OCI-LY7 (cell line): Measurements from ENCODE around the gene GRAMD2A.

Experiments
- EZH2phosphoT487 ChIP-seq: fragments of 200-600 bp; sonication (generic); IDR thresholded peaks from 2 replicates; pipeline ENCODE4 v1.6.1; 2018; ENCODE audit warnings: low read depth, borderline replicate concordance, mild to moderate bottlenecking, mixed run types, antibody characterized with exemption, low read length, moderate library complexity, mixed read lengths
- TF ChIP-seq, protein P1 (sequence below): fragments of 200-600 bp; sonication (generic); conservative IDR thresholded peaks from 2 replicates; pipeline ENCODE4 v1.5.1; 2014; ENCODE audit warnings: mild to moderate bottlenecking, antibody characterized with exemption, low read length, moderate library complexity, mixed read lengths

DNA sequence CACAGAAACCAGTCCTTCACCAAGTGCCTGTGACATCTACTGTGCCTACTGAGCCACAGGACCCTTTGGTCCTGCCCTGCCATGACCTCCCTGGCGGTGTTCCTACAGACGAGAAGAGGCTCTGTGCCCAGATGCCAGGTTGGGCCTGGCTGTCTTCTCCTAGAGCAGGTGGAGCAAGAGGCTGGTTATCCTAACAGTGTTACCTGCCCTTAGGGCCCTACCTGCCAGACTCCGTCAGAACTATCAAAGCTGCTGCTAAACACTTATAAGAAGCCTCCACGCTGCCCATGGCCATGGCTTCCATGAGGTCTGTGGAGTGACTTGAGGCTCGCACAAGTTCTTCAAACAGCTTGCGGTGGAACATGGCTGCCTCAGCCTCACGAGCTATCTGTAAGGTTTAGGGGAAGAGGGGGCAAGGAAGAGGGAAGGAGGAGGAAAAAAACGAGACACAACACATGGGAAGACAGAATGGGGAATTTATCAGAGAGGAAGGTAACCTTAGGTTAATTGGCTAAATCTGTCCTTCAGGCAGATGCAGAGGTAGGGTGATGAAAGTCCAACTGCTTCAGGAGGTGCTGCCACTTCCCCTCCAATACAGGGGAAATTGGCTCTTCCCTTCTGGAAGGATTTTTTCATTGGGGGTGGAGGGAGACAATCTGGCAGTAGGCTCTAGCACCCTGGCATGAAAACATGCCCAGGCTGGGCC is 5.4 kb upstream of the GRAMD2A start:
- TF ChIP-seq, protein P1, sequence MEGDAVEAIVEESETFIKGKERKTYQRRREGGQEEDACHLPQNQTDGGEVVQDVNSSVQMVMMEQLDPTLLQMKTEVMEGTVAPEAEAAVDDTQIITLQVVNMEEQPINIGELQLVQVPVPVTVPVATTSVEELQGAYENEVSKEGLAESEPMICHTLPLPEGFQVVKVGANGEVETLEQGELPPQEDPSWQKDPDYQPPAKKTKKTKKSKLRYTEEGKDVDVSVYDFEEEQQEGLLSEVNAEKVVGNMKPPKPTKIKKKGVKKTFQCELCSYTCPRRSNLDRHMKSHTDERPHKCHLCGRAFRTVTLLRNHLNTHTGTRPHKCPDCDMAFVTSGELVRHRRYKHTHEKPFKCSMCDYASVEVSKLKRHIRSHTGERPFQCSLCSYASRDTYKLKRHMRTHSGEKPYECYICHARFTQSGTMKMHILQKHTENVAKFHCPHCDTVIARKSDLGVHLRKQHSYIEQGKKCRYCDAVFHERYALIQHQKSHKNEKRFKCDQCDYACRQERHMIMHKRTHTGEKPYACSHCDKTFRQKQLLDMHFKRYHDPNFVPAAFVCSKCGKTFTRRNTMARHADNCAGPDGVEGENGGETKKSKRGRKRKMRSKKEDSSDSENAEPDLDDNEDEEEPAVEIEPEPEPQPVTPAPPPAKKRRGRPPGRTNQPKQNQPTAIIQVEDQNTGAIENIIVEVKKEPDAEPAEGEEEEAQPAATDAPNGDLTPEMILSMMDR = no peak
- TF ChIP-seq EZH2phosphoT487 = no peak
